DOHH2 (cell line): ENCODE data around the gene STUM.

Experiments
- EZH2phosphoT487 ChIP-seq: fragments of 200-600 bp; sonication (generic); IDR thresholded peaks from 2 replicates; pipeline ENCODE4 v1.6.1; 2017; ENCODE audit warnings: borderline replicate concordance, mild to moderate bottlenecking, antibody characterized with exemption, low read length, moderate library complexity, mixed read lengths
- TF ChIP-seq, protein P1 (sequence below): fragments of 200-600 bp; sonication (generic); IDR thresholded peaks from one replicate; pipeline ENCODE4 v1.5.1; 2014; ENCODE audit warnings: antibody characterized with exemption, mild to moderate bottlenecking, low read depth, low read length; ENCODE audit not compliant: poor library complexity, severe bottlenecking

DNA sequence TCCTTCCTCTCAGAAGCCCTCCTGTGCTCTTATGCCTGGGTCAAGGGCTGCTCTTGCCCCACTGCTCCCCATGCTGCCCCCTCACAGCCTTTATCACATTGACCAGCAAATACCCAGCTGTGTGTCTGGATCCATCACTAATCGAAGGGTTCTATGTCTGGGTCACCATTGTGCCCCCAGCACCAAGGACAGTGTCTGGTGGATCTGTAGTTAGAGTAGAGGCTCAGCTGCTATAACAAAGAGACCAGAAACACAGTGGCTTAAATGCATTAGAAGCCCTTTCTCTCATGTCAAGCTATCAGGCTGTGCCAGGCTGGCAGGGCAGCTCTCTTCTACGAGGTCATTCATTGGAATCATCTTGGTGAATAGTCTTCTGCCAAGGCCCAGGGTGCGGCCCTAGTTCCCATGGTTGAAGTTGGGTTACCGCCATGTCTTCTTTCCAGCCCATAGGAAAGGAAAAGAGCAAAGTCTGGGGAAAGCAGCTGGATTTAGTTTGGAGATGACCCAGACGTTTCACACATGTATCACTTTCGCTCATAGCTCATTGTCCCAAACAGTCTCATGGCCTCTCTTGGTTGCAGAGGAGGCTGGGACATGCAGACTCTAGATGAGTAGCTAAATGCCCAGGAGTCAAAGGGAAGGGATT is 32.2 kb downstream of the STUM start:
- TF ChIP-seq, protein P1, sequence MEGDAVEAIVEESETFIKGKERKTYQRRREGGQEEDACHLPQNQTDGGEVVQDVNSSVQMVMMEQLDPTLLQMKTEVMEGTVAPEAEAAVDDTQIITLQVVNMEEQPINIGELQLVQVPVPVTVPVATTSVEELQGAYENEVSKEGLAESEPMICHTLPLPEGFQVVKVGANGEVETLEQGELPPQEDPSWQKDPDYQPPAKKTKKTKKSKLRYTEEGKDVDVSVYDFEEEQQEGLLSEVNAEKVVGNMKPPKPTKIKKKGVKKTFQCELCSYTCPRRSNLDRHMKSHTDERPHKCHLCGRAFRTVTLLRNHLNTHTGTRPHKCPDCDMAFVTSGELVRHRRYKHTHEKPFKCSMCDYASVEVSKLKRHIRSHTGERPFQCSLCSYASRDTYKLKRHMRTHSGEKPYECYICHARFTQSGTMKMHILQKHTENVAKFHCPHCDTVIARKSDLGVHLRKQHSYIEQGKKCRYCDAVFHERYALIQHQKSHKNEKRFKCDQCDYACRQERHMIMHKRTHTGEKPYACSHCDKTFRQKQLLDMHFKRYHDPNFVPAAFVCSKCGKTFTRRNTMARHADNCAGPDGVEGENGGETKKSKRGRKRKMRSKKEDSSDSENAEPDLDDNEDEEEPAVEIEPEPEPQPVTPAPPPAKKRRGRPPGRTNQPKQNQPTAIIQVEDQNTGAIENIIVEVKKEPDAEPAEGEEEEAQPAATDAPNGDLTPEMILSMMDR, result no peak
- TF ChIP-seq EZH2phosphoT487, result no peak
